Skeletal muscle satellite cell (primary cell): ENCODE results near the gene CASP9.
"Not testable (repeated sequence)": the region's sequence is repeated elsewhere in the genome, so short reads cannot be mapped to it uniquely, and the experiment has no call there.

Source experiments
- H3K27me3 ChIP-seq: 2 replicates; pipeline ENCODE4 v1.7.0; 2013; ENCODE audit warnings: low read length; ENCODE audit not compliant: control insufficient read depth, insufficient read depth
- H3K36me3 ChIP-seq: 2 replicates; pipeline ENCODE4 v1.7.0; 2013; ENCODE audit warnings: mild to moderate bottlenecking, control low read depth, low read length; ENCODE audit not compliant: insufficient read depth
- H3K4me1 ChIP-seq: 2 replicates; pipeline ENCODE4 v1.7.0; 2013; ENCODE audit warnings: low read length; ENCODE audit not compliant: control insufficient read depth, insufficient read depth
- H3K4me2 ChIP-seq: 2 replicates; pipeline ENCODE4 v1.7.0; 2013; ENCODE audit warnings: mild to moderate bottlenecking, low read length
- H3K4me3 ChIP-seq: 2 replicates; pipeline ENCODE4 v1.7.0; 2013; ENCODE audit warnings: low read length
- H3K9ac ChIP-seq: 2 replicates; pipeline ENCODE4 v1.7.0; 2013; ENCODE audit warnings: mild to moderate bottlenecking, low read depth, low read length, moderate library complexity
- H3K9me3 ChIP-seq: replicated peaks from 2 replicates; pipeline ENCODE4 v1.7.0; 2013; ENCODE audit warnings: mild to moderate bottlenecking, control low read depth, low read length

CASP9 gene

DNA sequence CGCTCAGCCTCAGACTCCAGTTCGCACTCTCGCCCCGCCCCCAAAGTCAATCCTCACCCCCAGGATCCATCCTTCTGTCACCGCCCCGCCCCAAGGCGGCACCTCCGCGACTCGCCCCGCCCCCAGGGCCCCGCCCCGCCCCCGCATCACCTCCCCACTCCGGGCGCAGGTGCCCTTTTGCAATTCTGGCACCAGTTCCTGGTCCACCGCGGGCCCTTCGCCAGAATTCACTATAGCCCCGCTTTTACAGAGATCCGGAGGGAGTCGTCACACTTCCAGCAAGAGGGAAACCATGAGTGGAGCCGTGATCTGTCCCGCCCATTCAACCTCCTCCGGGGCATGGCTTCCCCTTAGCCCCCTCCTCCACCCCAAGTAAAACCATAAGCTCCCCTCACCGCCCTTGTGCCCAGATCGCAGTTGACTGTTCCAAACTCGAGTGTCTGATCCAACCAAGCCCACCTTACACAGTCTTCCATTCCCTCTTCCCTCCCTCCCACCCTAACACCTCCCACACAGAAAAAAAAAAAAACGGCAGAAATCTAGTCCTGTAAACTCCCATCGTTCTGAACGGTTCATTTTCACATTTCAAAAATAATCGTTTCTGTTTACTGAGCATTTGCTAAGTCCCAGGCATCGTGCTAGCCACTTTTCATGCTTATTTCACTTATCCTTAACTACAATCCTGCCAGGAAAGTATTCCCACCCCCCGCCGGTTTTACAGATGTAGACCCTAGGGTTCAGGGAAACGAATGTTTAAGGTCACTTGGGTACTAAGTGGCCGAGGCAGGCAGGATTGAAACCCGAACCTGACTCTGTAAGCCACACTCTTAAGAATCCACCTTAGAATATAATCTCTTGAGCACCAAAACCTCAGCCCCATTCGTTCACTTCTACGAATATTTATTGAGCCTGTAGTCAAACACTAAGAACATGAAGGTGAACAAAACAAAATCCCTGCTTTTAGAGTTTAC is 1.3 kb upstream of the CASP9 start:
- no peaks in the 10 kb centered on the region for H3K27me3 ChIP-seq
- H3K9me3 ChIP-seq, result no peaks in the 10 kb centered on the region

DNA sequence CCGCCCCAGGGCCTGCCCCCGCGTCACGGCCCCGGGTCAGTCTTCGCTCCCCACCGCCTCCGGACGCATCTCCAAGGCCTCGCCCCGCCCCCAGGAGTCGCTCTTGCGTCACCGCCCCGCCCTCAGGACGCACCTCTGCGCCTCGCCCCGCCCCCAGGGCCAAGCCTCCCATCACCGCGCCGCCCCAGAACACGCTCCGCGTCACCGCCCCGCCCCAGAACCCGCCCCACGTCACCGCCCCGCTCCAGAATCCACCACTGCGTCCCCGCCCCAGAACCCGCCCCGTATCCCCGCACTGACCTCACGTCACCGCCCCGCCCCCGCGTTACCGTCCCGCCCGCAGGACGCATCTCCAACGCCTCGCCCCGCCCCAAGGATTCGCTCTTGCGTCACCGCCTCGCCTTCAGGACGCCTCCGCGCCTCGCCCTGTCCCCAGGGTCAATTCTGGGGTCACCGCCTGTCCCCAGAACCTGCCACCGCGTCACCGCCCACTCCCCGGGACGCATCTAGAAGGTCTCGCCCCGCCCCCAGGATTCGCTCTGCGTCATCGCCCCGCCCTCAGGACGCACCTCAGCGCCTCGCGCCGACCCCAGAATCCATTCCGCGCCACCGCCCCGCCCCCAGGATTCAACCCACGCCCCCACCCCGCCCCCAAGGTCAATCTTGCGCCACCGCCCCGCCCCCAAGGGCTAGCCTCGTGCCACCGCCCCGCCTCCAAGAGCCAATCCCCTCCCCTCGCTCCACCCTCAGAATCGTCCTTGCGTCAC is 451 bp upstream of the CASP9 start:
- Histone ChIP-seq H3K27me3 (no peaks in the 10 kb centered on the region), H3K4me3 (peak overlapping the region; percentile 92), H3K9me3 (no peaks in the 10 kb centered on the region), H3K4me1 (peaks cover 17% of the 10 kb centered on the region), H3K36me3 (no peaks in the 10 kb centered on the region), H3K9ac (peak overlapping the region; percentile 91), H3K4me2 (peak overlapping the region; percentile 80)

More for the DNA sequence above, 1.3 kb upstream of the CASP9 start:
- peak overlapping the region; percentile 81 for H3K4me2 ChIP-seq
- H3K36me3 ChIP-seq, result no peaks in the 10 kb centered on the region
- H3K4me3 ChIP-seq, result peak overlapping the region; percentile 89
- peak overlapping the region; percentile 63 for H3K9ac ChIP-seq
- H3K4me1 ChIP-seq, result peaks cover 17% of the 10 kb centered on the region

DNA sequence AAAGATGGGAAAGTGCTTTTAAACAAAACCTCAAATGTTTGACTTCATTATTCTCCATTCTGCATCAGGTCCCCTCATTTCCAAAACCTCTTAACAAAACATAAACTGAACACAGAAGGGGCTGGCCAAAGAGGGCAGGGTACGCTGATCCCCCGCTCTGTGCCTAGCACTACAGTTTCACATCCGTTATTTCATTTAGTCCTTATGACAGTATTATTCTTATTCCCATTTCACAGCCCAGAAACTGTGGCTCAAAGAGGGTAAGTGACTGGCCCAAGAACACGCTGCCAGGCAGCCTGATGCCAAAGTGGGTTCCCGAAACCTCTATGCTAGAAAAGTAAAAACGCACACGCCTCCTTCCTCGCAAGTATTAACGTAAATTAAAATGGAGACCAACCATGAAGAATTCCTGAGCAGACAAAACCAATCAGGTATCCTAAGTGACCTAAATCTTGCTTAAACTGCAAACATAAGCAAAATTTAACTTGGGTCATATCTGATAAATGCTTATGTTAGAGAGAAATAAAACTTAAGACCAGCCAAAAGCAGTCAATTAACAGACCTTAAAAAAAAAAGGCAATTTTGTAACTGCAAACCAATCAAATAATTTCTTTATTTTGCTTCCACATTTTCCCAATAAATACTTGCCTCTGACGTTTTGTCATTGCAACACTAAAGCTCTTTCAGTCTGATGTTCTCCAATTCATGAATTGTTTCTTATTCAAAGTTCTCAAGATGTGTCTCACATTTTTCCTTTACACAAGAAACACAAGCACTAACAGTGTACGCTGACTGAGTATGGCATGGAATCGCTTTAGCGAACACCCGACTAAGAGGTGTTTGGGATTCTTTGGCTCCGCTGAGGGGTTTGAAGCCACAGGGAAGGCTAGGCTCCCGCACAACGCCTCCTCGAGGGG is 653 bp downstream of the CASP9 start:
- Histone ChIP-seq H3K4me1 (peaks cover 17% of the 10 kb centered on the region), H3K36me3 (no peaks in the 10 kb centered on the region), H3K4me3 (peak overlapping the region; percentile 70), H3K27me3 (no peaks in the 10 kb centered on the region), H3K9ac (peak overlapping the region; percentile 73), H3K9me3 (no peaks in the 10 kb centered on the region), H3K4me2 (peak overlapping the region; percentile 71)

DNA sequence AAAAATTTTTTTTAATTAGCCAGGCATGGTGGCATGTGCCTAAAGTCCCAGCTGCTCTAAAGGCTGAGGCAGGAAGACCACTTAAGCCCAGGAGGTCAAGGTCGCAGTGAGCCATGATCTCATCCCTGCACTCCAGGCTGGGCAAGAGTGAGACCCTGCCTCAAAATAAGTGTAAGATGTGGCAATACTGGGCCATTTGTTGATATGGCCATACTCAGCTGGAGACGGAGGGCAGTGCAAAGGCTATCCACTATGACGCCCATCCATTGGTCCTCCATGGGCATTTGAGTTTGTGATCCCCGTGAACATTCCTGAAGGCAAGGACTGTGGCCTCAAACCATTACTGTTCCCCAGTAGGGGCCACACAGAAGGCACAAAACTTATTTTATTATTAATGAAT is 1.5 kb downstream of the CASP9 start:
- Histone ChIP-seq H3K4me1 (peaks cover 11% of the 10 kb centered on the region), H3K27me3 (no peaks in the 10 kb centered on the region), H3K9me3 (no peaks in the 10 kb centered on the region), H3K36me3 (no peaks in the 10 kb centered on the region), H3K9ac (no peak overlapping the region), H3K4me3 (no peak overlapping the region), H3K4me2 (no peak overlapping the region)

DNA sequence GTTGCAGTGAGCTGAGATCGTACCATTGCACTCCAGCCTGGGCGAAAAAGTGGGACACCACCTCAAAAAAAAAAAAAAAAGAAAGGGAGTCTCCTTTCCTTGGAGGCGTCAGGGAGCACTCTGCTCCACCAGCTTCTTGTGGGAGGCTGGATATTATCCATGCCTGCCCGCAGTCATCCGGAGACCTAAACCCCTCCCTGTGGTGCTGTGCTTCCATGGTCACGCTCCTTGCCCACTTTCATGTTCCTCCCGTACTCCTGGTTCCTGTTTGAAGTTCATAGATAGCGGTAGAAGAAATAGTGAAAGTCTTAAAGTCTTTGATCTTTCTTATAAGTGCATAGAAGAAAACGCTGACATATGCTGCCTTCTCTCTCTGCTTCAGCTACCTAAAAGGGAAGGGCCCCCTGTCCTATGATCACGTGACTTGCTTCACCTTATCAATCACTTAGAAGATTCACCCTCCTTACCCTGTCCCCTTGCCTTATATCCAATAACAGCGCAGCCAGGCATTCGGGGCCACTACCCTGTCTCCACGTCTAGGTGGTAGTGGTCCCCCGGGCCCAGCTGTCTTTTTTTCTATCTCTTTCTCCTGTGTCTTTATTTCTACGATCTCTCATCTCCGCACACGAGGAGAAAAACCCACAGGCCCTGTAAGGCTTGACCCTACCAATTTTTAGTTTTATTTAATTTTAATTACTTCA is 2.7 kb downstream of the CASP9 start:
- not testable (repeated sequence) for H3K4me2 ChIP-seq, H3K9me3 ChIP-seq, H3K36me3 ChIP-seq, H3K9ac ChIP-seq, H3K4me3 ChIP-seq, H3K27me3 ChIP-seq, H3K4me1 ChIP-seq

DNA sequence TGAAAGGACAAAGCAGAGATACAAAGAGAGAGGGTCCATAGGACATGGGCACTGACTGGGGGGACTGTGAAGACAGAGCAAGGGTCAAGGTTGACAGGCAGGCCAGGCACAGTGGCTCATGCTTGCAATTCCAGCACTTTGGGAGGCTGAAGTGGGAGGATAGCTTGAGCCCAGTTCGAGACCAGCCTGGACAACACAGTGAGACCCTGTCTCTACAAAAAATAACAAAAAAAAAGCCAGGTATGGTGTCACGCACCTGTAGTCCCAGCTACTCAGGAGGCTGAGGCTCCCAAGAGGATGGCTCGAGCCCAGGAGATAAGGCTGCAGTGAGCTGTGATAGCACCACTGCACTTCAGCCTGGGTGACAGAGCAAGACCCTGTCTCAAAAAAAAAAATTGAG is 4.4 kb downstream of the CASP9 start:
- H3K9ac ChIP-seq, result no peak overlapping the region
- H3K36me3 ChIP-seq, result no peaks in the 10 kb centered on the region

DNA sequence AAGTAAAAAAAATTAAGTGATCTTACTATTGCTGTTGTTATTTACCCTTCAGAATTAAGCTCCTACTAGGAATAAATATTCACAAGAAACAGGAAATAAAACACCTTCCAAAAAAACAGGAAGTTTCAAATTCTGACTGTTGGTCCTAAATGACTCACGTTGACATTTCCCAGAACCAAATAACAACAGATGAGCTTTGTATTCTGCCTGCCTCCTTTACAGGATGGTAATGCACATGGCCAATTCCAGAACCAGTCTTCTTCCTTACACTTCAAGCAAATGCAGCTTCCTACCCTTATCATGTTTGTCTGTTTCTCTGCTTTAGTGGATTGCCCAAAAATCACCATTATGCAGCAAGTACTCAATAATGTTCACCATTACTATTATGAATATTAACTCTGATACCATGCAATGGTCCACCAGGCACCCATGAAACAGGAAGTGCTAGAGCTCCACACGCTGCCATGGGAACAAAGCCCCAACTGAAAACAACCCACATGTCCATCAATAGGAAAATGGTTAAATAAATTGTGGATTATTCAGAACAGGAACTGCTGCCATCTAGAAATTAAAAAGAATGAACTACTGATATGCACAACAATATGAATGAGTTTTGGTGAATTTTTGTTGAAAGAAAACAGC is 8.9 kb downstream of the CASP9 start:
- no peak overlapping the region for H3K4me2 ChIP-seq
- no peaks in the 10 kb centered on the region for H3K9me3 ChIP-seq
- no peak overlapping the region for H3K4me3 ChIP-seq
- H3K27me3 ChIP-seq, result no peaks in the 10 kb centered on the region
- H3K9ac ChIP-seq, result no peak overlapping the region
- H3K36me3 ChIP-seq, result peaks cover 5% of the 10 kb centered on the region
- peaks cover 13% of the 10 kb centered on the region for H3K4me1 ChIP-seq

More for the DNA sequence above, 4.4 kb downstream of the CASP9 start:
- no peaks in the 10 kb centered on the region for H3K9me3 ChIP-seq
- no peaks in the 10 kb centered on the region for H3K27me3 ChIP-seq
- H3K4me3 ChIP-seq, result no peak overlapping the region
- H3K4me2 ChIP-seq, result no peak overlapping the region
- peaks cover 5% of the 10 kb centered on the region for H3K4me1 ChIP-seq

DNA sequence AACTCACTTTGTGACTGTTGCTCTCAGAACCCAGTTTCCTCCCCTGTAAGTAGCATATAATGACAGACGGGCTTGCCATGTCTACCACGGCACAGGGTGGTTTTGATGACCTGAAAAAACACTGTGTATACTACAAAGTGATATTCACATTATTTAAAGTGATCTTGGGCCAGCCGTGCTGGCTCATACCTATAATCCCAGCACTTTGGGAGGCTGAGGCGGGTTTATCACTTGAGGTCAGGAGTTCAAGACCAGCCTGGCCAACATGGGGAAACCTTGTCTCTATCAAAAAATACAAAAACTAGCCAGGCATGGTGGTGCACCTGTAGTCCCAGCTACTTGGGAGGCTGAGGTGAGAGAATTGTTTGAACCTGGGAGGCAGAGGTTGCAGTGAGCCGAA is 9.5 kb downstream of the CASP9 start:
- H3K9me3 ChIP-seq, H3K36me3 ChIP-seq, H3K9ac ChIP-seq, H3K27me3 ChIP-seq, H3K4me2 ChIP-seq, H3K4me3 ChIP-seq: not testable (repeated sequence)
- H3K4me1 ChIP-seq, result peaks cover 13% of the 10 kb centered on the region

DNA sequence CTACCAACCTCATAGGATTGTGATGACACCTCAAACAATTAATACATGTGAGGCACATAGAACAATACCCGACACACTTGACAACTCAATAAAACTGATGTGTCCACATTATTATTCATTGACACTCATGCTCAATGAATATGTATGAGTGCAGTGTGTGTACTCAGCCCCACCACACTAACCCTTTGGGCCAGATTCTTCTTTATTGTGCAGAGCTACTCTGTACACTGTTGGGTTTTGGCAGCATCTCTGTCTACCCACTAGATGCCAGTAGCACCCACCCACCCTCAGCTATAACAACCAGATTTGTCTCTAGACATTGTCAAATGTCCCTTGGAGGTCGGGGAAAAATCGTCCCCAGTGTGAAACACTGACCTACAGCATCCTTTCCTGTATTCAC is 10.1 kb downstream of the CASP9 start:
- Histone ChIP-seq H3K36me3 (peaks cover 5% of the 10 kb centered on the region), H3K4me3 (no peak overlapping the region), H3K4me1 (peaks cover 13% of the 10 kb centered on the region), H3K27me3 (no peaks in the 10 kb centered on the region), H3K9me3 (no peaks in the 10 kb centered on the region), H3K4me2 (no peak overlapping the region), H3K9ac (no peak overlapping the region)

DNA sequence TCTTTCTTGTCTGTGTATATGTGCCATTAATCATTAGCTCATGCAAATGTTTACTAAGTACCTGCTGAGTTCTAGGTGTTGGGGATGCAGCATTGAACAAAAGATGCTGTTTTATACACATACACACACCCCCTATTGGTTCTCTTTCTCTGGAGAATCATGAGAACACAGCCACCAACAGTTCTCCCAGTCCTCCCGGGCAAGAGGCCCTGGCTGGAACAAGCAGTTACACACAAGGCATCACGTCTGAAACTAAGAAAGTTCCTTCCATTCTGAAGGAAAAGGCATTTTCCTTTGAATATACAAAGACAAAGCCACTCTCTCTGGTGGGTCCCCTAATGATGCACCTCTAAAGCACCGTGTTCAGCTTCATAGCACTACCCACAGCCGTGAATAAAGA is 10.8 kb downstream of the CASP9 start:
- no peaks in the 10 kb centered on the region for H3K27me3 ChIP-seq
- H3K9ac ChIP-seq, result no peak overlapping the region
- no peak overlapping the region for H3K4me2 ChIP-seq
- H3K9me3 ChIP-seq, result no peaks in the 10 kb centered on the region
- no peak overlapping the region for H3K4me3 ChIP-seq
- H3K36me3 ChIP-seq, result peaks cover 5% of the 10 kb centered on the region
- H3K4me1 ChIP-seq, result peaks cover 13% of the 10 kb centered on the region
